Measurements from ENCODE around the gene KCNJ1.

Gene KCNJ1

DNA sequence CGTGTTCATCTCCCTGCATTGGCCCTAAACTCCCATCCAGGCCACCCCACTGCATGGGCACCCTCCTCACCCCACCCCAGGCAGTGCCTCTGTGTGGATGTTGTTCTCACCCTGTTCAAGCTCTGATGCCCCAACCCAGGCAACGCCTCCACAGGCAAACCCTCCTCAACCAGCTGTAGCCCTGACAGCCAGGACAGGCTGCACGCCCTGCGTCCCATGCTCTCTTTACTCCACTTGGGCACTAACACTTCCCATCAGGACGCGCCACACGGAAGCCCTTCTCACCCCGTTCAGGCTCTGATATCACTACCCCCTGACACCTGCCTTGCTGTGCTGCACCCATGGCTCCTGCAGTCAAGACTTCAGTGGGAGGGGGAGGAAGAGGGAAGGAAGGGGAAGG is 47.9 kb downstream of the KCNJ1 start:
- no peak for DNase-seq

DNA sequence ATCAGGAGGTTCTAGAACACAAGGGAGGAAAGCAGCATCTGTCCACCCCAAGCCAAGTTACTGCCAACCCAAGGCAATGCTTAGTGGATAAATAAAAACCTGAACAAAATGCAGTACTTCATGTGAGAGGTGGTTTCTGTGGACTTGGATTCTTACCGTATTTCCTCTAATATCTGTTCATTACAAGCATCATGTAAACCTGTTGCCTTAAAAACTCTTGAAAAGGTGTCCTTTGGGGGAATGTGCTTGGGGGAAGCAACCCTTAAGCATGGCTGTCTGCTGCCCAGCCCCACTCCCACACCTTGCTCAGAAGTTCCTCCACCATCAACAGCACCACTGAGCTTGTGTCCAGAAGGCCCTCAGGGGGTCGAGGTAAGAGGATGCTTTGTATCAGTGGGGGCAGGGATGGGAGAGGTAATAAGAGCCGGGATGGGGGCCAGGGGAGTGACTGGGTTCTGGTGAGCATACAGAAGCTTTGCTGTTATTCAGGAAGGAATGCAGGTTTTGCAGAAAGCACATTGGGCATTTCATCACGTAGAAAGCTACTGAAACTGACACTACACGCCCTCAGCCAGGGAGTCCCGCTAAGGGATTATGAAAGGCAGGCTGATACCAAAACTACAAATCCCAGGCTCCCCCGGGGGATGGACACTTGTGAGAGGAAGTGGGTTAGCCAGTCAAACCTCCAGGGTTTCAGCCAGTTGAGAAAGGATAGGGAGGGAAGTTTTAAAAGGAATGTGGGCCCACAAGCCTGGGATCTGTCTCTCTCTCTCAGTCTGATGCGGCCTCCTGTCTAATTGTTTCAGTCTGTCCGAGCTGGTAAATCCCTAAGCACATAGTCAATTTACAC is 52.0 kb downstream of the KCNJ1 start:
- peak in 1 of 2 experiments; percentile 2 for DNase-seq

DNA sequence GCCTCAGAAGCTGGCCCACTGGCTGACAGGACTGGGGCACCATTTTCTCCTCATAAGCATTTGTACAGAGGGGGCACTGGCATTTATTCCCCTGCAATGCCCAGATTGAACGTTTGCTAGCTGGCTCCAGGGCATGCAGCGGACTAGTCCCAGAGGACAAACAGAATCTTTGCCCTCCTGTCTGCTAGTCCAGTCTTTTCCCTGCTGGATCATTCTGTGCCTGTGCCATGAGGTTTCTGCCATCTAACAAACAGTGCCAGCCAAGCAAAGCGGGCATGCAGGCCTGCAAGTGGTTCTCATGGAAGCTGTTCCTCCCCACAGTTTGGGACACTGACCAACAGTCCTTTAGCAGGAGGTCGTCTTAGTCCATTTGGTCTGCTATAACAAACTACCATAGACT is 53.4 kb downstream of the KCNJ1 start:
- DNase-seq, result no peak

DNA sequence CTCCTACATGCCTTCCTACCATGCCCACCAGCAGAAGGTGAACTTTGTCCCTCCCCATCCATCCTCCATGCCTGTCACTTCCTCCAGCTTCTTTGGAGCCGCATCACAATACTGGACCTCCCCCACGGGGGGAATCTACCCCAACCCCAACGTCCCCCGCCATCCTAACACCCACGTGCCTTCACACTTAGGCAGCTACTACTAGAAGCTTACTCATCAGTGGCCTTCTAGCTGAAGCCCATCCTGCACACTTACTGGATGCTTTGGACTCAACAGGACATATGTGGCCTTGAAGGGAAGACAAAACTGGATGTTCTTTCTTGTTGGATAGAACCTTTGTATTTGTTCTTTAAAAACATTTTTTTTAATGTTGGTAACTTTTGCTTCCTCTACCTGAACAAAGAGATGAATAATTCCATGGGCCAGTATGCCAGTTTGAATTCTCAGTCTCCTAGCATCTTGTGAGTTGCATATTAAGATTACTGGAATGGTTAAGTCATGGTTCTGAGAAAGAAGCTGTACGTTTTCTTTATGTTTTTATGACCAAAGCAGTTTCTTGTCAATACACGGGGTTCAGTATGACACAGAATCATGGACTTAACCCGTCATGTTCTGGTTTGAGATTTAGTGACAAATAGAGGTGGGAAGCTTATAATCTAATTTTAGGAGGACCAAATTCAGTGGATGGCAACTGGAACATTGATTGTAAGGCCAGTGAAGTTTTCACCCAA is 56.1 kb downstream of the KCNJ1 start:
- no peak for DNase-seq

DNA sequence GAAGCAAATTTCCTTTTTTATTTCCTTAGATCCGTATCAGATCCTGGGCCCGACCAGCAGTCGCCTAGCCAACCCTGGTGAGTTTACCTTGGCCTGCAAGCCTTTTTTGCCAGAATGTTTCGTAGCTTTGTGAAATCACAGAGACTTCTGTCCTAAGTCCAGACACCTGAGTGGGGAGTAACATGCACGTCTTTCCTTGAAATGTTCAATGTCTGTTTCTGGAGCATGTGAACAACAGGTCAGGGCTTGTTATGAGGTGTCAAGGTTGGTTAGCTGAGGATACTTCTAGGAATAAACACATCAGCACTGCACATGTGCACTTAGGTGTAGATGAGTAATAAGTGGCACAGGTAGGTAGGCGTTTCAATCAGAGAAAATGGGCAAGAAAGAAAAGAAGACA is 58.0 kb downstream of the KCNJ1 start:
- DNase-seq, result no peak

DNA sequence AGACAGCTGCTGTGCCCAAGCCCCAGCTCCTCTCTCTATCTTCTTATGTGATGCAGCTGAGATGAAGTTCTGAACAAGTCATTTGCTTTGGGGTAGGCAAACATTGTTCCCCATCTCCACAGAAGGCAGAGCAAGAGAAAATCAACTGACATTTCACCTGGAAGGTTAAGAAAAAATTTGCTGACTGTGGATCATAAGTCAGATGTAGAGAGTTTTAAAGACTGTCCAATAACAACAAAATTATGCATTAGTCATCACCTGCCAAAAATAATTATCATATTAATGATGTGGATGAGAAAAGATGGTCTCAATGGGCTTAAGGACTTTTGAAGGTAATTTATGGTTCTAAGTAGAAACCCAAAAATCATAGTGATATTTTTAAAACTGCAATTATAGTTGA is 59.2 kb downstream of the KCNJ1 start:
- DNase-seq, result no peak

DNA sequence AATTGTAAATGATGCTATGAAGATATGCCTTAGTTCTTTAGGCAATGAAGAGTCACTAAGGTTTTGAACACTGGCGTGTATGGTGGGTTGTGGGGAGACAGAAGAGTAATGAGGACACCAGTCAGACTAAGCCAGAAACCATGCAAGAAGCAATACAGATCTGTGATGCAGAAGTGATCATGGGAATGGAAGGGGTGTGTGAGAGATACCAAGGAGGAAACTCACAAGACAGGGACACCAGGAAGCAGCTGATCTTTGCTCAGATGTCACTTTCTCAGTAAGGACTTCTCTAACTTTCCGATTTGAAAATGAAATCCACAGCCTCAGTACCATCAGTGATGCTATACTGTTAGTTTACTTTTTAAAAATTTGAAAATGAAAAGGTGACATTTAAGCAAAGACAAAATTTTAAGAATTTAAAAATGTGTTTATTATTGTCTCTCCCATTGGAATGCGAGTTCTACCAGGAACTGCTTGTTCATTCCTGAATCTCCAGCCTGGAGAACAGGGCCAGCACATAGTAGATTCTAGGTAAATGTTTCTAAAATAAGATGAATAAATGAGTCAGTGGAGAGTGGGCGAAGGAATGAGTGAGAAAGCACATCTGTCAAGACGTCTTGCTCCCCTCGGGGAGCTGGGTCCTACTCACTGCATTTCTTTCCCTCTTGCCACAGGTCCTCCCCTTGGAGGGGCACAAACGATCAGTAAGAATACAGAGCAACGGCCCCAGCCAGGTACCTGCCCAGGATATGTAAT is 60.4 kb downstream of the KCNJ1 start:
- DNase-seq, result no peak

DNA sequence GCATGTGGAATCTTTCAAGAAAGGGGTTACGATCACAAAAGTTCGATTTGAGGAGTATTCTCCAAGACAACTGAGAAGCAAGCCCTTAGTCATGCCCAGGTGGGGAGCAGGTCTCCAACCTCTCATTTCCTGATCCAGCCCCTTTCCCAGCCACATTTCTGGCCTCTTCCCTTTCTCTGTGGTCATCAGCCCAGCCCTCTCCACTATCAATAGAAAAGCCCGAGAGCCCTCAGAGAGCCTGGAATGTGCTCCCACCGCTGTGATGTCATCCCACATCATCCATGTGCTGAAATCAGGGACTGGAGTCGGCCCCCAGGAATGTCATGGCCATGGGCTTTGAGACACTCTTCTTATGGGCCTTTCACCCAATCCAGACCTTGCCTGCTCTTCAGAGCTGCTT is 62.6 kb downstream of the KCNJ1 start:
- no peak for DNase-seq

DNA sequence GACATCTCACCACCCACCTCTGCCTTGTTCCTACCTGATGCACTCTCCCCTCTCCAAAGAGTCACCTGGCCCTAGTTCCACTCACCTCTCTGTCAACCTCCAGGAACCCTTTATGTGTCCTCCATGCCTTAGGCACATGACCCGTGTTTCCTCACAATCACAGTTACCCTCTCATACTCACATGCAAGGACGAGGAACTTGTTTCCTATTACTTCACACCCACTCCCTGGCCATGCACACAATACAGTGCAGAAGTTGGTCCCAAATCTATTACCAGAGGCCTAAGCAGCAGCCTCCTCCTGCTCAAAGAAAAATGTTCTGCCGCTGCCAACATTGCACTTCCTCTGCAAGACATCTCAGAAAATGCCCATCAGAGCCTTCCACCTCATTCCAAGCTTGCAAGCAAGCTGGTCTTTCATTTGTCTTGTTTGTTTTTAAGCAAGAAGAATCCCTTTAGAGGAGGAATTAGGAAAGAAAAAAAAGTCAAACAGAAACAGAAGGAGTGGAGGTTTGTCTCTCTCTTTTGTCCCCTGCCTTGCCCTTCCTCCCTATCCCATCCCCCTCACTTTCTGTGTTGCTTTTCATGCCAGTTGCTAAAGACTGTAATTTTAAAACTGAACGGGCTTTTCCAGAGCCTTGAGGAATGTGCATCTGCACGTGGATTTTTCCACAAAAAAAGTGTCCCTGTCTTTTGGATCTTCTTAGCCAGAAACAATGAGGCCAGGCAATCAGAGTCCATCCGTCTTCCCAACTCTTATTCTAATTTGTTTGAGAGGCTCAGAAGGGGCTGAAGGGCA is 63.4 kb downstream of the KCNJ1 start:
- no peak for DNase-seq

DNA sequence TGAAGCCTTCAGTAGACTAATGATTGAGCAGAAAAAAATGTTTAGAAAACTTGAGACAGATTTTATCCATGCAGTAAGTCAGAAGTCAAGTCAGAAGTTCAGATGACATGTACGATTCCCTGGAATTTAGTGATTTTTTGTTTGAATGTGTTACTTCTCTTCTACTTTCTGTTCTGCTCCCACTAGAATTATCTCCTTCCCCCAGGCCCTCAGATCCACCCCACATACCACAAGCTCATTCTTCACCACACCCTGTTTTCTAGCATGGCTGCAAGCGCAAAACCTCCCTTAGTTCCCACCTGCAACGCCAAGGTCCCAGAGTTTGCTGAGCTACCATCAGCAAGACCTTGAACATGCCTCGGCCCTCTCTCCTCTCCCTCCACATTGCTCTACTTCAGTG is 64.1 kb downstream of the KCNJ1 start:
- DNase-seq, result no peak

DNA sequence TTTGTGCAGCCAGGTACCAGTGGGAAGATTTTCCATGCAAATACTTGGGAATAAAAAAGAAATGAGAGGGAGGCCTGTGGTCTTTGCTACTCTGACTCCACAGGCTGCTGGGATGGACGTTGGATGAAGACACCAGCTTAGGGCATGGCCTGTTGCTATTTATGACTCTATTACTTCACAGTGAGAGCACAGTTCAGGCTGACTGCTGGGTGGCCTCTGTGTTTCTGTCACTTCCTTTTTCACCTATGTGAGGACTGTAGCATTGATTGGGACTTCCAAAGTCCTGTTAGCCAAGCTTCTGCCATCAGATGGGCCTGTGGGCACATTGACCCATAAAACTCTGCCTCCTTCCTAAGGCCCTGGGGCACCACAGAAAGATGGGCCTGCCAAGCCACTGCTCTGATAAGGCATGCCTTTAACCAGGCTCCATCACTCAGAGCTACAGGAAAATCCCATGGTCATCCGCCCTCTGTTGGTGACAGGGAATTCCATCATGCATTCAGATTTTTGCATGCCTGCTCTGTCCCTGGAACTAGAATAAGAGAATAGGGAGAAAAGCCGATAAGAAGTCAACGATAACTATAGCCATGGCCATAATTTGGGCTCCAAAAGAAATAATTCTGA is 64.6 kb downstream of the KCNJ1 start:
- DNase-seq, result peak in 1 of 2 experiments; percentile 16

DNA sequence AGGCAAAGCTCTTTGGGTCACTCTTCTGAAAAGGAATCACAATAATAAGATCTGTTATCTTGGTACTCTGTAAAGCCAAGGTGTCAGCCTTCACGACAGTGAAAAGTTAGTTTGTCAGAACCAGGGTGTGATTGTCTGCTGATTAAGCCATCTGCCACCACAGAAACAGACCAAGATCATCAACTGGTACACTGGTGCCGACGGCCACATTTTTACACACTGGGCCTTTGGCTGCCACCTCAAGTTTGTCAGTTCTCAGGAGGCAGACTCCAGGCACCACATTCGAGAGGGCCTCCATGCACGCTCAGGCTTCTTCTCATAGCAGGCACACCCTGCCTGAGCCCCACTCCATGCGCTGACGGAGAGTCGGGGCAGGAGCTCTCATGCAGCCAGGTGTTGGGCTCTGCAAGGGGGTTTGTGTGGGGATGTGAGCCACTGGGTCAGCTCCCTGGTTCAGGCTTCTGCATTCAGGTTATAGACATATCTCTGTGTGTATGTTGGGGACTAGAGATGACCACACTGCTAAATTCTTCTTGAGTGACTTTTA is 66.2 kb downstream of the KCNJ1 start:
- DNase-seq, result no peak

DNA sequence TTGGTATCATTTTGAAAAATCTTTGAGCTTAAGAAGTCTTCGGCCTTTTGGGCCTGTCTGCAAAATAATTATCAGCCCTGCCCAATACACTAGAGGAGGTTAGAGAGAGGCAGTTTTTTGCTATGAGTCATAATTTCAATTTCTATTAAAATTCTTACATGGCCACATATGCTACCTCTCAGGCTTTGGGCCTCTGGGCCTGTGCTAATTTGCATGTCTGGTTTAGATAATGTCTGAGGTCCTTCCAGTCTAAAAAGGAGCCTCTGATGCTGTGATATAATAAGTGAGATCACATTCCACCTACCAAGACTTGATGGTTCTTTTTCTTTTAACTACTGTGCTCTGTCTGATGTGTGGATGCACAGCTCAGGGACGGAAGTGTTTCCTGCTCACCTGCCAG is 70.8 kb downstream of the KCNJ1 start:
- no peak for DNase-seq

DNA sequence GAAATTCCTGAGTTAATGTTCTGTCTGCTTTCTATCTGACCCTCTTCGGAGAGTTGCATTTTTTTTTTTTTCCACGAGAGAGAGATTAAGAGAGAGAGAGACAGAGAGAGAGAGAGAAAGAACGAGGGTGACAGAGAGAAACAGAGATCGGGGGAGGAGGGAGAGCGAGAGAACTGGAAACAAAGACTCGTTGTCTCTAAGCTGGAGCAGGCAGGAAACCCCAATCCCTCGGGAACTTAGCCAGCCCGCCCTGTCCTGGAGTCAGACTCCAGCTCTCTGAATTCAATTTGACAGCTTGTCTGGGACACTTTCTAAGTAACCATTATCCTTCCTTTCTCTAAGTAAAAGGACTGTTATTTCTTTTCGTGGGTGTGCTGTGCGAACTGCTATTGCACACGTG is 76.9 kb downstream of the KCNJ1 start:
- no peak for DNase-seq

DNA sequence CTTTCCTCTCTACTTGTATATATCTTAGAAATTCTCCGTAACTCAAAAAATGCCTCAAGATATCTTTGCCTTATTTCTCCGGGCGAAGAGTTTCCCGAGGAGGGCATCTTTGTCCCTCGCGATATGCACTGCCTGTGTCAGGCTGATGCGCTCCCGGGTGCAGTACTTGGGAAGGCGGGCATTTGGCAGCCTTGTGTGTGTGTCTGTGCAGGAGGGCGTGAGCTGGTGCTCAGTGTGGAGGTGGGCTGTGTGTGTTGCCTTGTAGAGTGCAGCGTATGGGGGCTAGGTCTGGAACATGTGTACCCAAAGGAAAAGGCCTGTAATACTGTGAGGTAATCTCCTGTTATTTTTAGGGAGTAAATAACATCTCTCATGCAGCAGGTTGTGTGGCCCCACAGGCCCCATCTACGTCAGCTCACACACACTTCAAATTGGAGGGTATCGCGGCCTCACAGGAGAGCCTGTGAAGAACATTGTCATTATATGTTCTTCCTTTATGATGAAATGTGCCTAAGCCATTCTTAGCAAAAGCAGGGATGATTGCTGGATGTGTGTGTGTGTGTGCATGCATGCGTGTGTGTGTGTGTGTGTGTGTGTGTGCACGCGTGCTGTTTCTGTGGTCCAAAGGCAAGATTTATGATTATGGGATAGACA is 77.5 kb downstream of the KCNJ1 start:
- no peak for DNase-seq
